ENCODE results near the gene CD99L2.
A peak's percentile ranks its signal among the peaks of the same experiment; 100 is the strongest.
"Not testable (repeated sequence)": the region's sequence is repeated elsewhere in the genome, so short reads cannot be mapped to it uniquely, and the experiment has no call there.

CD99L2 gene

GRCh38 chrX:150849996-150850720, 48.3 kb downstream of the CD99L2 start:
- no peak for DNase-seq

GRCh38 chrX:150849486-150849885, 49.0 kb downstream of the CD99L2 start:
- no peak for DNase-seq

GRCh38 chrX:150848914-150849365, 49.5 kb downstream of the CD99L2 start:
- DNase-seq = peak; percentile 26 to 65

GRCh38 chrX:150847088-150847487, 51.4 kb downstream of the CD99L2 start:
- no peak for DNase-seq

GRCh38 chrX:150846130-150846529, 52.3 kb downstream of the CD99L2 start:
- no peak for DNase-seq

GRCh38 chrX:150845091-150845490, 53.4 kb downstream of the CD99L2 start:
- no peak for DNase-seq

GRCh38 chrX:150844016-150844415, 54.5 kb downstream of the CD99L2 start:
- no peak for DNase-seq

- DNase-seq = no peak
Observed at GRCh38 chrX:150842198-150842685, 56.2 kb downstream of the CD99L2 start.

- no peak for DNase-seq
Observed at GRCh38 chrX:150841456-150842197, 56.8 kb downstream of the CD99L2 start.

- DNase-seq = no peak
Observed at GRCh38 chrX:150837845-150838244, 60.6 kb downstream of the CD99L2 start.

GRCh38 chrX:150834695-150835094, 63.8 kb downstream of the CD99L2 start:
- no peak for DNase-seq

- no peak for DNase-seq
Observed at GRCh38 chrX:150833454-150834056, 64.9 kb downstream of the CD99L2 start.

- DNase-seq = no peak
Observed at GRCh38 chrX:150831863-150832262, 66.6 kb downstream of the CD99L2 start.

- DNase-seq = no peak
Observed at GRCh38 chrX:150828785-150829184, 69.7 kb downstream of the CD99L2 start.

- DNase-seq = not testable (repeated sequence)
Observed at GRCh38 chrX:150824352-150824751, 74.1 kb downstream of the CD99L2 start.

- DNase-seq = not testable (repeated sequence)
Observed at GRCh38 chrX:150823826-150824225, 74.6 kb downstream of the CD99L2 start.

- DNase-seq = no peak
Observed at GRCh38 chrX:150821971-150822370, 76.5 kb downstream of the CD99L2 start.

GRCh38 chrX:150813922-150814321, 84.5 kb downstream of the CD99L2 start:
- no peak for DNase-seq

- no peak for DNase-seq
Observed at GRCh38 chrX:150806827-150807226, 91.6 kb downstream of the CD99L2 start.

- DNase-seq = no peak
Observed at GRCh38 chrX:150805736-150806135, 92.7 kb downstream of the CD99L2 start.

GRCh38 chrX:150792949-150793527, 105.4 kb downstream of the CD99L2 start:
- no peak for DNase-seq

GRCh38 chrX:150790021-150790420, 108.4 kb downstream of the CD99L2 start:
- no peak for DNase-seq

- DNase-seq = no peak
Observed at GRCh38 chrX:150781677-150782076, 116.8 kb downstream of the CD99L2 start.

All from NCI-H1930 (cell line).